HG03342 (cell line): ENCODE data around the gene GRID1.
"Not testable (repeated sequence)": the region's sequence is repeated elsewhere in the genome, so short reads cannot be mapped to it uniquely, and the experiment has no call there.

ENCODE experiments used
- ATAC-seq: cut with Tn5 transposase; IDR thresholded peaks from one replicate; pipeline ENCODE4 v1.9.1; 2021; ENCODE audit warnings: mild to moderate bottlenecking, moderate library complexity; ENCODE audit not compliant: unreplicated experiment

Gene GRID1

GRCh38 chr10:85978566-85979358, 387.8 kb downstream of the GRID1 start:
- no peak for ATAC-seq

DNA sequence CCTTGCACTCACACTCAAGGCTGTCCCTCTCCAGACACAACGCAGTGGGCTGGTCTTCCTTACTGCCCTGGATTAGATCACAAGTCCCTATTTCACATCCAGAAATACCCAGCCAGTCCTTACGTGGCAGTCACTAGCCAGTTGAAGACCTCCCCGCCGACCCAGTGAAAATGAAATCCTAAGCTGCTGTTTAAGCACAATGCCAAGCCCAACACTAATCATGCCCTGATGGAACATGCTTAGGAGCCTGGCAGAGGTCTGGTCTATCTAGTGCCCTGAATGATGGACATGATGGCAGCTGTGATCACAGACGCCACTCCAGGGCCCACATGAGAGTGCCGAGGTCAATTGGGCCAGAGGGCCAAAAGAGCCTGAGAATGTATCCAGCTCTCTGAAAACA, 389.0 kb downstream of the GRID1 start:
- ATAC-seq, result no peak

DNA sequence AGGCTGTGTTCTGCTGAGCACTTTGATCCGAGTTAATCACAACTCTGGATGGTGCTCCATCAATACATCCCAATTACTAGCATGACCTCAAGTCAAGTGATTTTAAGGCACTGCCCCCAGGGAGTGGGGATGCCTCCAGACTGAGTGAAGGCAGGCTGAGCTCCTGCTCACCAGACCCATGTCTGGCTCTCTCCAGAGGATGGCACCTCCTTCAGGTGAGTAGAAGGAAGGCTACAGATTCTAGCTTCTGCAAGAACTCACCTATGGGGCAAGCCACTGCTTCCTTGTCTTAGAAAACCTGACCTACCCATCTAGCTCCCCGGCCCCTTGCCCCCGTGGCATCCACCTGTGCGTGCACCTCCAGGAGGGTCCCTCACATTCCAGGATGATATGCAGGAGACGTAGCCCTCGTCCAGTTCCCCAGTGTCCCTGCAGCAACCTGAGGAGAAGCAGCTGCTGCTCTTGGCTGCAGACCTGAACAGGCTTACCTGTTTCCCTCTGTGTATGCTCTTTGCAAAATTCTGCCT, 390.3 kb downstream of the GRID1 start:
- ATAC-seq, result no peak

- ATAC-seq, result no peak
Observed at GRCh38 chr10:85971494-85971893, 395.1 kb downstream of the GRID1 start.

DNA sequence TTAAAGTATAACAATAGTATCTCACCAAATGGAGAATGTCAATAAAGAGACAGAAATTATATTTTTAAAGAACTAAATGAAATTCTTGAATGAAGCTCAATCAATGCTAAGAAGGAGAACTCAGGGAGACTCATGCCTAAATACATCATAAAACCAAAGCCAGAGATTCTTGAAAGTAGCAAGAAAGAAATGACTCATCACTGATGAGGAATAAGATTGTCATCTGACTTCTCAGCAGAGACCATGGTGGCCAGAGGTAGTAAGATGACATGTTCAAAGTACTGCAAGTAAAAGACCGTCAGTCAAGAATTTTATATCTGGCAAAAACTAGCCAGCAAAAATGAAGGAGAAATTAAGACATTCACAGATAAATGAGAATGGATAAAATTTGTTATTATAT, 399.0 kb downstream of the GRID1 start:
- peak; percentile 57 for ATAC-seq

GRCh38 chr10:85961479-85962067, 405.0 kb downstream of the GRID1 start:
- ATAC-seq, result no peak

- no peak for ATAC-seq
Observed at GRCh38 chr10:85961073-85961472, 405.5 kb downstream of the GRID1 start.

DNA sequence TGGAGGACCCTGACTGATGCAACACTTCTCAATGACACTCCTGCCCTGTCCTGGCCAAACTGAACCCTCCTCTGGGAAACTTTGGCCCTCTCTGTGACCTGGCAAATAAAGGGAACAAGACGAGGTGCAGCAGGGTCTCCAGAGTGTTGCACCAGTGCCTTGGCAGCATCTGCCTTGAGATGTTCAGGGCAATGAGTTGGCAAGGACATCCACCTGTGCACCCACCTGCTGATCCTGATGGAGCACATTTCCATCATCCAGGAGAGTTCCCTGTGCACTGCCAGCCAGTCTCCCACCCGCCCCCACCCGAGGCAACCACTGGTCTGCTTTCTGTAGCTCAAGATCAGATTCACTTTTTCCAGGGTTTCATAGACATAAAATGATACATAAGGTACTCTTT, 407.4 kb downstream of the GRID1 start:
- ATAC-seq, result no peak

- no peak for ATAC-seq
Observed at GRCh38 chr10:85950921-85951320, 415.7 kb downstream of the GRID1 start.

- peak; percentile 85 for ATAC-seq
Observed at GRCh38 chr10:85946713-85947326, 419.8 kb downstream of the GRID1 start.

GRCh38 chr10:85936161-85936560, 430.4 kb downstream of the GRID1 start:
- ATAC-seq, result no peak

DNA sequence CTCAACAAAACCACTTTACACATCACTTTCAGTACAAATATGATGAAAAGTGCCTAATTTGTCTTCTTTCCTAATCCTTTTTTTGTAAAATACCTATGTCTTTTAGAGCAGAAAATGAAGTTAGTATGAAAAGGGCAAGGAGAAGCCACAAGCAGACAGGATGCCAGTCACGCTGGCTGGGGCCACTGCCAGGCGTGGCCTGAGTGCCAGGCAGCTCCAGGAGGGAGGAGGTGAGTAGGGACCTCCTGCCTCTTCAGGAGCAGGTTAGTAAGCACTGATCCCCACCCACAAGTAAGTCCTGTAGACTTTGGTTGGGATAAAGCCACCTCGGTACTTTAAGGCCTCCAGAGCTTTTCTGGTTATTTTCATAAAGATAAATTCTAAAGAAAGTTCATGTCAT, 432.0 kb downstream of the GRID1 start:
- ATAC-seq, result no peak

DNA sequence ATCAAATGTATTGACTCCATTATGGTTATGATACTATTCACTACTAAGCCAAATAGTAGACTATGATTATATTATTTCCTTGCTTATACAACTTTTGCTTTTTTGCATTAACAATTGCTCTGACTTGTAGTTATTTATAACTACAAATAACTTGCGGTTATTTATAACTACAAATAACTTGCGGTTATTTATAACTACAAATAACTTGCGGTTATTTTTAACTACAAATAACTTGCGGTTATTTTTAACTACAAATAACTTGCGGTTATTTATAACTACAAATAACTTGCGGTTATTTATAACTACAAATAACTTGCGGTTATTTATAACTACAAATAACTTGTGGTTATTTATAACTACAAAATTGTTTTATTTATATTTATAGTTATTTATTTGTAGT, 436.6 kb downstream of the GRID1 start:
- ATAC-seq, result not testable (repeated sequence)

DNA sequence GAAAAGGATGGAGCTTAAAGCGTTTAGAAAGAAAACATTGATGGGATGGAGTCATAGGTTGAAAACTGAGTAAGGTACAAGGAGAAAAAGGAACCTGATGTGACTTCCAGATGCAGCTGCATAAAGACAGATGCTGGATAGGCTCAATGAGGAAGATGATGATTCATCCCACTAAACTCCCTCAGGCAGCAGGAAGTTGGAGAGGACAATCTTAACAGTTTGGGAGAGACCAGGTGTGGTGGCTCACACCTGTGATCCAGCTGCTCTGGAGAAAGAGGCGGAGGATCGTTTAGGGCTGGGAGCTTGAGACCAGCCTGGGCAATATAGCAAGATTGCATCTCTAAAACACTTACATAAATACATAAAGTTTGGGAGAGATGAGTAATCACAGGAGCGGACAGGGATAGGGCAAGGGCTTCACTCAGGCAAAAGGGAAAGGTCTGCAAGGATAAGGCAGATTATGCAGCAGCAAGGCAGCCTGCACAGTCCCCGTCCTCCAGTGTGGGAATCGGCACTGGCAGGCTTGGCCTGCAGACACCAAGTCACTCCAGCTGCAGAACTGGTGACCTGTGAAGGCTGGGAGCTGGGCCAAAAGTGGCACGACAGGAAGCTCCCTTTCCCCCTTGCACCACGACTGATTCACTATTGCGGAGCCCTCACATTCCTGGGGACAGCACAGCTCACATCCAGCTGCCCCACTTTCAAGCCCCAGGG, 438.5 kb downstream of the GRID1 start:
- no peak for ATAC-seq

GRCh38 chr10:85926986-85927385, 439.6 kb downstream of the GRID1 start:
- ATAC-seq, result no peak

DNA sequence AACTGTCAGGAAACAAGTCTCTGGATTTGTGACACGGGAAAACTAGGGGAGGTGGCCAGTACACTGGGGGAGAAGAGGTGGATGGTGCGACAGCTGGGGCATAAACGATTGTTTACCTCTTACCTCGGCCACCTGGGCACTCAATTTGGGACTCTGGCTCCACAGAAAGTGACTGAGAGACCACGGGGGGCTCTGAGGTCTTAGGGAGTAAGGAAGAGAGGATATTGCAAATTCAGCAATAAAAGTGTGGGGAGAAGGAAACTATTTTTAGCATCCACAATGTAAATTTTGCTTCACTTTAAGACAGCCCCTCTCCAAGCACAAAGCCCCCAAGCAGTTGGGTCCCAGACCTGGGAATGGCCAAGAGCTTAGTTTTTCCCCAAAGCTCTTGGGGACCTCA, 440.5 kb downstream of the GRID1 start:
- ATAC-seq, result no peak

GRCh38 chr10:85925201-85925750, 441.3 kb downstream of the GRID1 start:
- ATAC-seq, result no peak

DNA sequence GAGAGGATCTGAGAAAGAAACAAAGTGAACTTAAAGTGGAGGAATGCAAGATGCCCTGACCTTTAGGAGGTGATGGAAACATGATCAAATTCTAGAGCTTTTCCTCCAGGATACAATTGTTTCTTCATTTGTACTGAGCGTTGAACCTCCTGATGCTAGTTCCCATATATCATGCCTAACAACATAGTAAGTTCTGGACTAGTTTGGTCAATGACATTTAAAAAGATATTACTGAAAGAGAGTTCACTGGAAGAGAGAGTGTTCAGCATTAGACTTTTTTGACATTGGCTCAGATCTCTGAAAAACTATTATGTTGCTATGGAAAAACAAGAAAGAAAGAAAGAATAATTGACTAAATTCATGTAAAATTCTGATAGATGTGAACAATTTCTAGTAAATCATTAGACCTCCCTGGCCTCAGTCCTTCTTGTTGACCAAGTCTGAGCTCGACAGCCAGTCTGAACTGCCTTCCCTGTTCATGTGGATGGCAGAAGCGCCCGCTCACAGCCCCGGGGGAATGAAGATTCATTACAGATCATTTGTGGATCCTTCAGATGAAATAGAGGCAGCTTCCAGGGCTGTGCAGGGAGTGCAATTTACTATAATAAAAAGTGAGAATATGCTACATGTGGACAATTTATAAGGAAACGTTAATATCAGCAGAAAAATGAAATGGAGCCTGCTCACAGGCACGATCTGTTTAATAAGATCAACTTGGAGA, 442.1 kb downstream of the GRID1 start:
- ATAC-seq, result no peak

DNA sequence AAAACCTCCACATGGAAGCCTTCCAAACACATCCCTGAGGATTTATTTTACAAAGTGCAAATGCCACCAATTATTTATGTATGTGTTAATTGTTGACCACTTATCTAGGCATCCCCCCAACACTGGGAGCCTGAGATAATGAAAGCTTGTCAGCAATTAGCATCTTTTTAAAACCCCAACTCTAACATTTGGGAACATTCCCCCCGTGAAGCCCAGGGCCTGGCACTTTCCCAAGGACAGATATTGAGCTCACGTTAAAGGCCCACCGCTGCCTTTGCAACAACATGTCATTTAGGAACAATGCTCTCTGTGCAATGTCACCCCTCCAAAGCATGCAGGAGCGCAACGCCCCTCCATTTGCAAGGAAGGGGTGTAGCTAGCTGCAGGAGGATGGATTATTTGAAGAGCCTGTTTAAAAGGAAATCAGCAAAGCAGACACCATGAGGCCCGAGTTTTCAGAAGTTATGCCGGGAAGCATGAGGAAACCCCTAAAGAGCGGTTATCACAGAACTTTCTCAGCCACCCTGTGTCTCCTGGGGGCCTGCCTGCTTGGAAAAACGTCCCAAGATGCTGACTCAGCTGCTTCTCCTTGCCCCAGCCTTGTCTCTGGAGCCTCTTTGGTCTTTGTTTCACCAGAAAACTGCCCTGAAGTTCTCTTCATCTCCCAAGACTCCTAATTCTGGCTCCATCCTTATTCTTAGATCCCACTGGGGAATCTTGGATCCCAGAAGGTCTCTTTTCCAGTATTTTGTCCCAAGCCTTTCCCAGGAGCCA, 444.1 kb downstream of the GRID1 start:
- no peak for ATAC-seq

DNA sequence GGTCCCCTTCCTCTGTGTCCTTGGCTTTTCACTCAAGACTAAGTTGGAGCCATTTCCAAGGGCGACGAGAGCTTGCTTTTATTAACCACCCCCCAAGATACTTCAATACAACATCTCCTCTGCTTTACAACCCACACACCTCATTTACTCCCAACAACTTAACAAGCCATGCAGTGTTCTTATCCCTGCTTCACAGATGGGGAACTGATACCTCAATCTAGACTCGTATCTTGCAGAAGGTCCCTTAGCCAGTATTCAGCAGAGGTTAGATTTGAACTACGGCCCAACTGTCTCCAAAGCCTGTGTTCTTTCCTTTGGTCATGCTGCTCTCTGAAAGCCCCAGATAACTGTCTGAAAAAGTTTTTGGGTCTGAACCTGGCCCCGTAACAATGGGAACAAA, 444.8 kb downstream of the GRID1 start:
- ATAC-seq, result no peak
